Measurements from ENCODE around the gene ZNF189. TPM values are rescaled to one million over a fixed set of nuclear protein-coding genes. Genes with fewer than 3 reads are reported as not detected.

Gene ZNF189
- total and polyA plus RNA-seq, 2 of the 4 experiments (the other 2 are of a cell fraction), result 5.9 to 19.9 TPM

- Histone ChIP-seq H3K36me3 (ENCODE audit: control insufficient read depth, insufficient read depth, low read length) (no peaks in the 10 kb centered on the region), H3K9me3 (ENCODE audit: control insufficient read depth, insufficient read depth, low read length) (no peaks in the 10 kb centered on the region), H4K91ac (ENCODE audit: insufficient read depth, low read depth, low read length) (no peak overlapping the region), H3K9ac (ENCODE audit: low read depth, low read length) (no peak overlapping the region), H2AFZ (replicated peaks; ENCODE audit: low read length, poor library complexity) (no peak overlapping the region), H2BK120ac (ENCODE audit: low read depth, low read length) (no peak overlapping the region), H2AK9ac (replicated peaks; ENCODE audit: low read depth, low read length, poor library complexity) (no peak overlapping the region), H2AK5ac (ENCODE audit: low read depth, low read length) (no peak overlapping the region), H4K5ac (ENCODE audit: low read depth, low read length) (no peak overlapping the region), H3K27ac (ENCODE audit: insufficient read depth, low read length) (no peak overlapping the region), H4K8ac (ENCODE audit: low read depth in 2 of 2, low read length in 2 of 2) (no peak overlapping the region), H3K23ac (ENCODE audit: low read depth, low read length) (no peak overlapping the region), H3K9me1 (ENCODE audit: insufficient read depth, low read length) (no peaks in the 10 kb centered on the region), H2BK5ac (ENCODE audit: low read depth, low read length, poor library complexity, severe bottlenecking) (no peak overlapping the region), H2BK20ac (ENCODE audit: low read depth, low read length) (no peak overlapping the region), H3K4ac (ENCODE audit: low read depth, low read length) (no peak overlapping the region), H3K27me3 (ENCODE audit: control insufficient read depth, insufficient read depth, low read length) (no peaks in the 10 kb centered on the region; the same call in 1 of the 2 replicates), H2BK15ac (ENCODE audit: low read depth, low read length) (no peak overlapping the region), H3K4me2 (ENCODE audit: low read depth, low read length) (no peak overlapping the region), H3K56ac (ENCODE audit: extremely low read depth, insufficient read depth, low read length) (no peak overlapping the region), H3K4me1 (ENCODE audit: control insufficient read depth, insufficient read depth, low read length) (no peaks in the 10 kb centered on the region), H3K79me1 (ENCODE audit: low read depth in 1 of 2, low read length in 2 of 2) (no peaks in the 10 kb centered on the region), H3K4me3 (ENCODE audit: insufficient read depth, low read depth, low read length) (no peak overlapping the region), H4K20me1 (ENCODE audit: insufficient read depth, low read length) (no peaks in the 10 kb centered on the region), H3K14ac (replicated peaks; ENCODE audit: low read depth, low read length) (no peak overlapping the region), H3K18ac (ENCODE audit: low read depth, low read length) (no peak overlapping the region)
- no peak for TF ChIP-seq MAZ (IDR thresholded peaks at IDR 0.05; ENCODE audit: borderline replicate concordance, low read depth, low read length)
- no peak for TF ChIP-seq CHD1 (IDR thresholded peaks at IDR 0.05; ENCODE audit: low read depth, low read length)
- no peak for TF ChIP-seq RAD21 (IDR thresholded peaks at IDR 0.05; ENCODE audit: low read length)
- no peak for TF ChIP-seq RFX5 (IDR thresholded peaks at IDR 0.05; ENCODE audit: low read depth, low read length)
- no peak for TF ChIP-seq FOS (IDR thresholded peaks at IDR 0.05; ENCODE audit: low read depth, low read length)
- no peak for DNase-seq
- no peak for ATAC-seq (ENCODE audit: low read depth)
- intact Hi-C loops (cut with micrococcal nuclease), result no loop called here
- in situ Hi-C loops (cut with MboI; ENCODE audit: low sequenced_read_pairs), result no loop called here
- no TSS peak for BruUV-seq (replicated peaks)
- dilution Hi-C loops (cut with HindIII; ENCODE audit: low sequenced_read_pairs, unreplicated experiment), result no loop called here
- WGBS, 2 experiments (ENCODE audit: extremely low coverage in 2 of 2, insufficient read length in 1 of 2), result no CpG with 5 or more reads among the region's 8 CpGs
- ChIA-PET POLR2A (ENCODE audit: unreplicated experiment) (no interaction called here), CTCF (interaction anchor here (0.9 kb wide), 1 partner anchor 60 kb away, joined by 3 read pairs; no protein-coding TSS in a partner anchor)
Observed at GRCh38 chr9:101427358-101427757, 28.7 kb downstream of the ZNF189 start.

All from IMR-90 (cell line).